Activated T-cell treated with anti-CD3 and anti-CD28 coated beads for 1 hour (primary cell): Measurements from ENCODE around the gene ABLIM1.

Experiments used
- DNase-seq: peaks from one replicate; pipeline ENCODE4 v3.0.0-alpha.2; 2020; ENCODE audit warnings: low read depth

The ABLIM1 gene

GRCh38 chr10:114679552-114679951, 21.5 kb upstream of the ABLIM1 start:
- no peak for DNase-seq

- no peak for DNase-seq
Measured at GRCh38 chr10:114678820-114679219, 20.7 kb upstream of the ABLIM1 start.

- DNase-seq, result no peak
Measured at GRCh38 chr10:114678336-114678735, 20.3 kb upstream of the ABLIM1 start.

- no peak for DNase-seq
Measured at GRCh38 chr10:114674346-114674745, 16.3 kb upstream of the ABLIM1 start.

GRCh38 chr10:114669648-114670047, 11.6 kb upstream of the ABLIM1 start:
- DNase-seq, result no peak

GRCh38 chr10:114668375-114669080, 10.5 kb upstream of the ABLIM1 start:
- DNase-seq, result no peak

- no peak for DNase-seq
Measured at GRCh38 chr10:114665873-114666272, 7.8 kb upstream of the ABLIM1 start.

- no peak for DNase-seq
Measured at GRCh38 chr10:114665406-114665805, 7.3 kb upstream of the ABLIM1 start.

- DNase-seq, result no peak
Measured at GRCh38 chr10:114664127-114664526, 6.1 kb upstream of the ABLIM1 start.

- DNase-seq, result no peak
Measured at GRCh38 chr10:114663626-114664025, 5.6 kb upstream of the ABLIM1 start.

- DNase-seq, result no peak
Measured at GRCh38 chr10:114662646-114663217, 4.7 kb upstream of the ABLIM1 start.

GRCh38 chr10:114661212-114661880, 3.3 kb upstream of the ABLIM1 start:
- DNase-seq, result no peak

- DNase-seq, result no peak
Measured at GRCh38 chr10:114655671-114656070, 2.4 kb downstream of the ABLIM1 start.

- no peak for DNase-seq
Measured at GRCh38 chr10:114654822-114655575, 3.1 kb downstream of the ABLIM1 start.

GRCh38 chr10:114653926-114654325, 4.1 kb downstream of the ABLIM1 start:
- DNase-seq, result no peak

- DNase-seq, result no peak
Measured at GRCh38 chr10:114652402-114653368, 5.4 kb downstream of the ABLIM1 start.

- no peak for DNase-seq
Measured at GRCh38 chr10:114650831-114651230, 7.2 kb downstream of the ABLIM1 start.

GRCh38 chr10:114650266-114650665, 7.8 kb downstream of the ABLIM1 start:
- no peak for DNase-seq

GRCh38 chr10:114649217-114649903, 8.7 kb downstream of the ABLIM1 start:
- no peak for DNase-seq

- DNase-seq, result no peak
Measured at GRCh38 chr10:114648368-114648767, 9.7 kb downstream of the ABLIM1 start.
